H1 (cell line): Measurements from ENCODE around the gene NHS. TPM values are rescaled to one million over a fixed set of nuclear protein-coding genes. Genes with fewer than 3 reads are reported as not detected.

ENCODE experiments used
- CHD1 ChIP-seq: IDR thresholded peaks from 2 replicates; pipeline ENCODE4 v1.6.1; 2012; ENCODE audit warnings: low read depth, low read length, improper control_type of control experiment
- EGR1 ChIP-seq: IDR thresholded peaks from 2 replicates; pipeline ENCODE4 v1.6.1; 2011; ENCODE audit warnings: low read depth, low read length, borderline replicate concordance
- EP300 ChIP-seq, 2 experiments: IDR thresholded peaks; 1 replicate in 1 of 2; 2 replicates in 1 of 2; pipeline ENCODE4 v1.6.1; 2011 to 2012; ENCODE audit warnings: low read depth in 2 of 2, low read length in 2 of 2, mild to moderate bottlenecking in 2 of 2, borderline replicate concordance in 1 of 2, inconsistent platforms in 1 of 2, moderate library complexity in 1 of 2
- EZH2 ChIP-seq: fragments of 200-600 bp; sonication (generic); IDR thresholded peaks from 2 replicates; pipeline ENCODE4 v1.7.1; 2012; ENCODE audit warnings: low read depth, mild to moderate bottlenecking, moderate library complexity, low read length, inconsistent platforms; ENCODE audit not compliant: severe bottlenecking
- KDM1A ChIP-seq: fragments of 200-600, 300-600 bp; sonication (generic); IDR thresholded peaks from 2 replicates; pipeline ENCODE4 v1.7.1; 2016; ENCODE audit warnings: mild to moderate bottlenecking, low read length, borderline replicate concordance
- KDM5A ChIP-seq: fragments of 200-600 bp; IDR thresholded peaks from 2 replicates; pipeline ENCODE4 v1.7.1; 2012; ENCODE audit warnings: mild to moderate bottlenecking, low read length, inconsistent platforms, mixed read lengths
- NRF1 ChIP-seq: IDR thresholded peaks from 2 replicates; pipeline ENCODE4 v1.6.1; 2011; ENCODE audit warnings: mild to moderate bottlenecking, low read depth, low read length, improper control_type of control experiment
- SAP30 ChIP-seq: fragments of 300-600 bp; sonication (generic); IDR thresholded peaks from 2 replicates; pipeline ENCODE4 v1.7.1; 2012; ENCODE audit warnings: low read length, moderate library complexity, mild to moderate bottlenecking, inconsistent platforms; ENCODE audit not compliant: insufficient read depth, insufficient replicate concordance
- SP4 ChIP-seq: IDR thresholded peaks from 2 replicates; pipeline ENCODE4 v1.6.1; 2012; ENCODE audit warnings: low read length, inconsistent platforms
- TAF1 ChIP-seq: IDR thresholded peaks from 2 replicates; pipeline ENCODE4 v1.6.1; 2011; ENCODE audit warnings: mild to moderate bottlenecking, low read depth, low read length
- TAF7 ChIP-seq: optimal IDR thresholded peaks from 2 replicates; pipeline ENCODE3; 2011; ENCODE audit warnings: low read depth, mild to moderate bottlenecking, inconsistent platforms, low read length, moderate library complexity, borderline replicate concordance
- TEAD4 ChIP-seq: IDR thresholded peaks from 2 replicates; pipeline ENCODE4 v1.6.1; 2012; ENCODE audit warnings: low read depth, low read length, inconsistent platforms, mixed read lengths
- polyA plus RNA-seq, 7 experiments: library from polyadenylated mRNA; depleted of rRNA in 3 of 7; stranded (reverse) in 5 of 7; unstranded in 2 of 7; fragments of >200 nt in 5 of 7; fragments of 200-250 nt in 2 of 7; gene quantifications; 1 replicate in 5 of 7; 2 replicates in 1 of 7; 4 replicates in 1 of 7; pipeline versions ENCODE4 v1.2.1 to v1.2.3, GENCODE V29; 2011 to 2013; ENCODE audit warnings: missing spikeins in 2 of 7, mixed read lengths in 2 of 7
- total RNA-seq: library from RNA; stranded (reverse); fragmentation: NEBNext Ultra II Directional; extraction: Animal tissue kit (Norgen Biotek cat#: 25700); gene quantifications from 2 replicates; pipeline ENCODE4 v1.2.1, GENCODE V29; 2021

The NHS gene
- total and polyA plus RNA-seq, 2 of the 8 experiments (the other 6 are each of a cell fraction or from before 2014, with no cell fraction given), result 2.2 to 6.7 TPM

DNA sequence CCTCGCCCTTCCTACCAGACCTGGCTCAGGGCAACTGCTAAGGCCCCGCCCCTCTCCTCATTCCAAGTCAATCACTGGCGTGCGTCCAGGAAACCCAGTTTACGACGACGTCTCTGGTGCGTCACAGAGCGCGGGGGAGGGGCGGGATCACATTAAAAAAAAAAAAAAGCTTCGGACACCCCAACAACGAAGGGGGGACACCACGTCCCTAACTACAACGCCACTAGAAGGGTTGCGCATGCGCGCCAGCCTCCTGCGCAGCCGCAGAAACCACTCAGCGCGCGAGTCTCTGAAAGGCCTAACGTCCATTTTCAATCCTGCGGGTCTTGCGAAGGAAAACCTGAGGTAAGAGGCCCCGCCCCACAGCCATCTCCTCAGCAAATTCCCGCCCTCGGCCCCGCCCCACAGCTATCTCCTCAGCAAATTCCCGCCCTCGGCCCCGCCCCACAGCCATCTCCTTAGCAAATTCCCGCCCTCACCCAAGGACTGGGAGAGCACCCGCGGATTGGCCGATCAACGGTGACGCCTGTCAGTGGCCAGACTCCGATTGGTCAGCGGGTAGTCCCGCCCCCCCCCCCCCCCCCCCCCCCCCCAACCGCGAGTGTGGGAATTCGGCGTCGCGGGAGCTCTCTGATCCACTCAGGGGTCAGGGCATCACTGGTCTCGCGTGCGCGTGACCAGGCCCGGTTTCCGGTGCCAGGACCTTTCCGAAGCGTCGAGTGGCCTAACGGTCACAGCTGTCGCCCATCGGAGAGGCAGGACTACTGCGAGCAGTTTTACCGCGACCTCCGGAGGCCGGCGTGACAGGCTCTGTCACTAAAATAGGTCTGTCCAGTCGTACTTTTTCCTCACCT is 362.1 kb downstream of the NHS start, which contains the start of gene SCML1 (continued):
- TF ChIP-seq EP300 (IDR thresholded peaks at IDR 0.05; ENCODE audit: borderline replicate concordance in 1 of 2, low read depth in 2 of 2, low read length in 2 of 2), result 0 out of 3 replicates have a peak, but pooled peaks of 1 of the 2 experiments have one; percentile 26
- peak; percentile 59 for TF ChIP-seq SAP30
- 0 out of 2 replicates have a peak, but pooled peaks have one; percentile 45 for TF ChIP-seq SP4
- no peak for TF ChIP-seq KDM1A
- no peak for TF ChIP-seq CHD1
- no peak for TF ChIP-seq KDM5A
- no peak for TF ChIP-seq EZH2
- TF ChIP-seq NRF1, result peak; percentile 89
- TF ChIP-seq TAF1, result no peak
- no peak for TF ChIP-seq TAF7
- 0 out of 2 replicates have a peak, but pooled peaks have one; percentile 24 for TF ChIP-seq TEAD4
- no peak for TF ChIP-seq EGR1
